Endodermal cell (in vitro differentiated cells): ENCODE data around the gene ZNF74. TPM values are rescaled to one million over a fixed set of nuclear protein-coding genes. Genes with fewer than 3 reads are reported as not detected.

Experiments
- DNase-seq: peaks from one replicate; pipeline ENCODE4 v3.0.0-alpha.2; 2017
- H3K27ac ChIP-seq: 2 replicates; pipeline ENCODE4 v1.5.1; 2013; ENCODE audit warnings: mild to moderate bottlenecking, low read depth, low read length, moderate library complexity
- H3K27me3 ChIP-seq: 2 replicates; pipeline ENCODE4 v1.6.1; 2013; ENCODE audit warnings: mild to moderate bottlenecking, low read length, moderate library complexity; ENCODE audit not compliant: insufficient read depth, control insufficient read depth, poor library complexity, severe bottlenecking
- H3K36me3 ChIP-seq: 2 replicates; pipeline ENCODE4 v1.7.0; 2013; ENCODE audit warnings: mild to moderate bottlenecking, low read length, moderate library complexity; ENCODE audit not compliant: control insufficient read depth, insufficient read depth
- H3K4me1 ChIP-seq: one replicate; pipeline ENCODE4 v1.7.0; 2013; ENCODE audit warnings: low read length; ENCODE audit not compliant: control insufficient read depth, insufficient read depth
- H3K4me3 ChIP-seq: 2 replicates; pipeline ENCODE4 v1.5.1; 2013; ENCODE audit warnings: mild to moderate bottlenecking, low read length, moderate library complexity
- H3K9ac ChIP-seq: 2 replicates; pipeline ENCODE4 v1.6.1; 2013; ENCODE audit warnings: mild to moderate bottlenecking, low read length, moderate library complexity; ENCODE audit not compliant: poor library complexity, severe bottlenecking; ENCODE audit errors: extremely low read depth
- H3K9me3 ChIP-seq: 2 replicates; pipeline ENCODE4 v1.6.1; 2013; ENCODE audit warnings: mild to moderate bottlenecking, low read length, moderate library complexity; ENCODE audit not compliant: control insufficient read depth
- H3K27ac Mint-ChIP-seq: 2 replicates; pipeline ENCODE4 v1.8.0; 2020; ENCODE audit warnings: mixed read lengths
- H3K27me3 Mint-ChIP-seq: 2 replicates; pipeline ENCODE4 v1.8.0; 2021; ENCODE audit warnings: mild to moderate bottlenecking, mixed read lengths; ENCODE audit not compliant: insufficient read depth
- H3K36me3 Mint-ChIP-seq: 2 replicates; pipeline ENCODE4 v1.8.0; 2020; ENCODE audit warnings: low read depth, mixed read lengths
- H3K4me1 Mint-ChIP-seq: 2 replicates; pipeline ENCODE4 v1.8.0; 2020; ENCODE audit warnings: mixed read lengths
- H3K4me3 Mint-ChIP-seq: 2 replicates; pipeline ENCODE4 v1.8.0; 2020; ENCODE audit warnings: mild to moderate bottlenecking, moderate library complexity, mixed read lengths
- H3K9me3 Mint-ChIP-seq: 2 replicates; pipeline ENCODE4 v1.8.0; 2020; ENCODE audit warnings: mild to moderate bottlenecking, mixed read lengths
- WGBS, 2 experiments: methylation state at CpG; one replicate each; pipeline versions ENCODE4 v1.1.5 to v1.1.7; 2013; ENCODE audit warnings: missing lambda C conversion rate in 2 of 2, mixed read lengths in 1 of 2; ENCODE audit not compliant: insufficient coverage in 1 of 2, insufficient read length in 1 of 2; 5-methylcytosine and 5-hydroxymethylcytosine counted together
- total RNA-seq, 2 donors: library from RNA; stranded (reverse); fragmentation: NEBNext Ultra II Directional in 1 of 2; extraction: Animal tissue kit (Norgen Biotek cat#: 25700) in 1 of 2; gene quantifications; 2 replicates in 1 of 2; 3 replicates in 1 of 2; pipeline ENCODE4 v1.2.1, GENCODE V29; 2021
- TF ChIP-seq, protein P1 (sequence below): fragments of 200-600 bp; sonication (generic); conservative IDR thresholded peaks from 2 replicates; pipeline ENCODE4 v1.5.0; 2021; ENCODE audit warnings: antibody characterized with exemption, mild to moderate bottlenecking

Gene ZNF74
- total RNA-seq, 2 donors from 2014 or later = 36.9 to 41.7 TPM

DNA sequence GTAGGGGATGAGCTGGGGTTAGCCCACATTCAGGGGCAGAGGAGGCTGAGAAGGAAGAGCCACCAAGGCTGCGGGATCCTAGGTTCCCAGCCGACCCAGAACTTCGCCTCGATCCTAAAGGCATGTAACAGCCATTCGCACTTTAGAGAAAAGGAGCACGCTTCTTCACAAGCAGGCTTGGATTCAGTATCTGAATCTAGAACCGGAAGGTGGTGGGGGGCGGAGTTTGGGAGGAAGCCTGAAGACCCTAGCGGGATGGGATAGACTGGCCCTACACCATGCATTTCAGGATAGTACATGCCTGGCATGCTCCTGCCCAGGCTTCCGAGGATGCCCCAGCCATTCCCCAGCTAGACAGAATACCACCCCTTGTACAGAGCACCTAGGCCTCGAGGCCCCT is 39.2 kb downstream of the ZNF74 start:
- DNase-seq = no peak
- H3K27ac ChIP-seq = no peak overlapping the region
- no peak overlapping the region for H3K27ac Mint-ChIP-seq
- H3K4me1 ChIP-seq = no peaks in the 10 kb centered on the region
- TF ChIP-seq, protein P1, sequence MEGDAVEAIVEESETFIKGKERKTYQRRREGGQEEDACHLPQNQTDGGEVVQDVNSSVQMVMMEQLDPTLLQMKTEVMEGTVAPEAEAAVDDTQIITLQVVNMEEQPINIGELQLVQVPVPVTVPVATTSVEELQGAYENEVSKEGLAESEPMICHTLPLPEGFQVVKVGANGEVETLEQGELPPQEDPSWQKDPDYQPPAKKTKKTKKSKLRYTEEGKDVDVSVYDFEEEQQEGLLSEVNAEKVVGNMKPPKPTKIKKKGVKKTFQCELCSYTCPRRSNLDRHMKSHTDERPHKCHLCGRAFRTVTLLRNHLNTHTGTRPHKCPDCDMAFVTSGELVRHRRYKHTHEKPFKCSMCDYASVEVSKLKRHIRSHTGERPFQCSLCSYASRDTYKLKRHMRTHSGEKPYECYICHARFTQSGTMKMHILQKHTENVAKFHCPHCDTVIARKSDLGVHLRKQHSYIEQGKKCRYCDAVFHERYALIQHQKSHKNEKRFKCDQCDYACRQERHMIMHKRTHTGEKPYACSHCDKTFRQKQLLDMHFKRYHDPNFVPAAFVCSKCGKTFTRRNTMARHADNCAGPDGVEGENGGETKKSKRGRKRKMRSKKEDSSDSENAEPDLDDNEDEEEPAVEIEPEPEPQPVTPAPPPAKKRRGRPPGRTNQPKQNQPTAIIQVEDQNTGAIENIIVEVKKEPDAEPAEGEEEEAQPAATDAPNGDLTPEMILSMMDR = no peak
- no peaks in the 10 kb centered on the region for H3K9me3 ChIP-seq
- H3K36me3 ChIP-seq = peaks cover 19% of the 10 kb centered on the region
- H3K9me3 Mint-ChIP-seq = no peaks in the 10 kb centered on the region
- no peak overlapping the region for H3K9ac ChIP-seq
- peaks cover 15% of the 10 kb centered on the region for H3K4me1 Mint-ChIP-seq
- no peak overlapping the region for H3K4me3 ChIP-seq
- peaks cover 67% of the 10 kb centered on the region for H3K27me3 ChIP-seq
- no peak overlapping the region for H3K4me3 Mint-ChIP-seq
- H3K36me3 Mint-ChIP-seq = peaks cover 6% of the 10 kb centered on the region
- WGBS, 2 experiments = 94 to 100% methylated on average over 9 to 11 of the region's 11 CpGs
- H3K27me3 Mint-ChIP-seq = peaks cover 73% of the 10 kb centered on the region

DNA sequence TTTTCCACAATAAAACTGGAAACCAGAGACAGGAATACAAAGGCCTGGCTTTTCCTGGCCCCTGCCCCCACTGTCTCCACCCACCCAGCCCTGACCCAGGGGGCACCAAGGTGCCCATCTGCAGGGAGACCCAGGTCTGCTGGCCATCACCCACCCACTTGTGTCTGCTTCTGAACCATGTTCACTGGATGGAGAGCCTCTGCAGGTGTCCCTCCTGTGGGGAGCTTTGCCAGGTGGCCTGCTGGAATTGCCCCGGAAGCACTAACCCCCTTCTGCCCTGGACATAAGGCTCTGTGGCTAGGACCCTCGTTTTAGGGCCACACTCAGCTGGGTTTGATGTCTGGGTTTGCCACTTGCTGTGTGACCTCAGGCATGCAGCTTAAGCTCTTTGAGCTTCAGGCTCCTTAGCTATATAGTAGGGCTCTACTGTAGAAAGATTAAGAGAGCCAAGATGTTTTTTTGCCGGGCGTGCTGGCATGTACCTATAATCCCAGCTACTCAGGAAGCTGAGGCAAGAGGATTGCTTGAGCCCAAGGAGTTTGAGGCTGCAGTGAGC is 39.8 kb downstream of the ZNF74 start:
- H3K27me3 Mint-ChIP-seq = peaks cover 79% of the 10 kb centered on the region
- peaks cover 19% of the 10 kb centered on the region for H3K4me1 Mint-ChIP-seq
- H3K27ac Mint-ChIP-seq = no peak overlapping the region
- no peaks in the 10 kb centered on the region for H3K9me3 Mint-ChIP-seq
- 95 to 96% methylated on average over 4 of the region's 4 CpGs for WGBS, 2 experiments
- H3K36me3 ChIP-seq = peaks cover 15% of the 10 kb centered on the region
- H3K9ac ChIP-seq = no peak overlapping the region
- H3K36me3 Mint-ChIP-seq = peaks cover 6% of the 10 kb centered on the region
- H3K4me3 Mint-ChIP-seq = no peak overlapping the region
- H3K27me3 ChIP-seq = peaks cover 69% of the 10 kb centered on the region
- H3K27ac ChIP-seq = no peak overlapping the region
- no peaks in the 10 kb centered on the region for H3K9me3 ChIP-seq
- no peak for DNase-seq
- TF ChIP-seq, protein P1 = no peak
- no peak overlapping the region for H3K4me3 ChIP-seq
- H3K4me1 ChIP-seq = no peaks in the 10 kb centered on the region

DNA sequence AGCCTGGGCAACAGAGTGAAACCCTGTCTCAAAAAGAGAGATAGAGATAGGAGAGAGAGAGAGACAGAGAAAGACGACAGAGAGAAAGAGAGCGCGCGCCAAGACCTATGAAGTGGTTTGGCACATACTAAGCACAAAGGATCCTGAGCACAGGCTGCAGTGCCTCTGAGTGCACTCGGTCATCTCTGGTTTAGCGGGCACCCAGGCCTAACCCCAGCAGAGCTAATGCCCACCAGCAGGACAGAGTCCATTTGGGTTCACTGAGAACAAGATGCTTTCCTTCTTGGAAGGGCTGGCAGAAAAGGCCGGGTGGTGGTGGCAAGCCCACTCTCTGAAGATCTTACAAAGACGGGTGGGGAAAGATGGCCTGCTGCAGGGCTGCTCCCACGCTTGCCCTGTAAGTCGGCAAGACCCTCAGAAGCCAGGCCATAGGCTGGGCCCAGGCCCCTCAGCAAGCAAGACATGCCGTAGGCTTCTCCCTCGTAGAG is 40.4 kb downstream of the ZNF74 start:
- WGBS, 2 experiments = 94 to 97% methylated on average over 12 of the region's 12 CpGs
- Mint-ChIP-seq H3K27ac (no peak overlapping the region), H3K36me3 (peaks cover under 1% of the 10 kb centered on the region), H3K4me1 (peaks cover 18% of the 10 kb centered on the region), H3K27me3 (peaks cover 78% of the 10 kb centered on the region), H3K4me3 (no peak overlapping the region), H3K9me3 (no peaks in the 10 kb centered on the region)
- Histone ChIP-seq H3K4me1 (no peaks in the 10 kb centered on the region), H3K9ac (no peak overlapping the region), H3K27ac (no peak overlapping the region), H3K36me3 (peaks cover 11% of the 10 kb centered on the region), H3K4me3 (no peak overlapping the region), H3K9me3 (no peaks in the 10 kb centered on the region), H3K27me3 (peaks cover 72% of the 10 kb centered on the region)
- DNase-seq = no peak
- TF ChIP-seq, protein P1 = no peak
